GM19395 (cell line): ENCODE results near the gene CTSW.
"Not testable (repeated sequence)": the region's sequence is repeated elsewhere in the genome, so short reads cannot be mapped to it uniquely, and the experiment has no call there.

Experiments
- ATAC-seq: cut with Tn5 transposase; IDR thresholded peaks from one replicate; pipeline ENCODE4 v1.9.1; 2021; ENCODE audit warnings: mild to moderate bottlenecking, moderate library complexity; ENCODE audit not compliant: unreplicated experiment

CTSW gene

DNA sequence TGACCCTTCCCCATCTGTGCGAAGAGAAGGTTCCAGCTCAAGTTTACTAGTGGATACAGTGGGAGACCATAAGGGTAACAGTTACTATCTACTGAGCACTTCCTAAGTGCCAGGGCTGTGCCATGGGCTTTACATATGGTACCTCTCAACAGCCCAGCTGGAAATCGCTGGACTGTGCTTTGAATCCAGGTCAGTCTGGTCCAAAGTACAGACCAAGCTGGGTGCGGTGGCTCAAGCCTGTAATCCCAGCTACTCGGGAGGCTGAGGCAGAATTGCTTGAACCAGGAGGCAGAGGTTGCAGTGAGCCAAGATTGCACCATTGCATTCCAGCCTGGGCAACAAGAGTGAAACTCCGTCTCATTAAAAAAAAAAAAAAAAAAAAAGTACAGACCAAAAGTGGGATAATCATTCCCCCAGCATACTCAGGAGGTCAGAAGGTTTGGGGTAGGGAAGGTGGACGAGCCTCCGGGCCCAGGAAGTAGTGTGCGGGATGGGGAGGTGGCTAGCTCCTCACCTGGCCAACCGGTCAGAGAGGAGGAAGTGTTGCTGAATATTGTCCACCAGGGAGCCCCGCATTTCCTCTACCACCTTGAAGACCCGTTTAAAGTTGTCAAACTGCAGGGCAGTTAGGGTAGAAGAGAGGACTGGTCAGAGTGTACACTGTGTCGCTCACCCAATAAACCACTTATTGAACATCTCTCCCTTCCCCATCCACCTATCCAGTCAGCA is 6.3 kb downstream of the CTSW start:
- no peak for ATAC-seq

DNA sequence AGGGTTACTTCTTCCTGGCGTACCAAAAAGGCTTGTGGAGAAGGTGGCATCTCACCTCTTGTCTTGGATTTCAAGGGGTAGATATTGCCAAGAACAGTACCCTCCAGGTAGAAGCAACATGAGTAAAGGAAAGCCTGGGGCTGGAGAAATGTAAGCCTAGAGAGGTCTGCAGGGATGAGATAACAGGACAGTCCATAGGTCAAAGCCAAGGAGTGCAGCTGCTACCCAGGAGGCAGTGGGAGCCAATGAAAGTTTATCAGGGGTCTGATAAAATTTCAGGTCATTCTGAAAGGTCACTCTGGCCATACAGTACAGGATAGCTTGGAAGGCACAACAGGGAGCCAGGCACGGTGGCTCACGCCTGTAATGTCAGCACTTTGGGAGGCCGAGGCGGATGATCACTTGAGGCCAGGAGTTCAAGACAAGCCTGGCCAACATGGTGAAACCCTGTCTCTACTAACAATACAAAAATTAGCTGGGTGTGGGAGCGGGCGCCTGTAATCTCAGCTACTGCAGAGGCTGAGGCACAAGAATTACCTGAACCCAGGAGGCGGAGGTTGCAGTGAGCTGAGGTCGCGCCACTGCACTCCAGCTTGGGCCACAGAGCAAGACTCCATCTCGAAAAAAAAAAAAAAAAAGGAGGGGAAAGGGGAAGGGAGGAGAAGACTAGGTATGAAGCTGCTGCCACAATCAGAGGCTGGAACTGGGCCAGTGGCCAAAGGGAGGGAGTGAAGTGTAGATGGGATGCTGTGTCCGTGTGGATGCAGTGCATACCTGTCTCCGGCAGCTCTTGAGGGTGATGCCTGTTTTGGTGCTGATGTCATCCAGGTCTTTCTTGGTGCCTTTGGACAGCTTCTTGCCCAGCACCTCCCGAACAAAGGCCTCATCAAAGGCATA is 7.4 kb downstream of the CTSW start:
- no peak for ATAC-seq

DNA sequence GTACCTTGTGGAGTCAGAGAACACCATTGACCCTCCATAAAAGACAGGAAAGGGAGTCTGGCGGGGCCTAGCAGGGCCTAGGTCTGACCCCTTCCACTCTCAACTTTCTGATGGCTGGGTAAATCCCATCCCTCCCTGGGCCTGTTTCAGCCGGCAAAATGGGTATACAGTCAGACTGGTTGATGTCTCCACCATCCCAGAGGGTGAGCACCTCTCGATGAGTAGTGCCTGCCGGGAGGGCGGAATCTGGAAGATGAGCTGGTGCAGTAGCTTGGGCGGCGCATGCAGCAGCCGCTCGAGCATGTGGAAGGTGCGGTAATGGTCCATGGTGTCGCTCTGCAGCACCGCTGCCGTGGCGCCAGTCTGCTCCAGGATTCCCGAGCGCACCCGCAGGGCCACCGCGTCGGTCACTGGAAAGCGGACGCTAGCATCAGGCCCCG is 8.1 kb downstream of the CTSW start:
- no peak for ATAC-seq

DNA sequence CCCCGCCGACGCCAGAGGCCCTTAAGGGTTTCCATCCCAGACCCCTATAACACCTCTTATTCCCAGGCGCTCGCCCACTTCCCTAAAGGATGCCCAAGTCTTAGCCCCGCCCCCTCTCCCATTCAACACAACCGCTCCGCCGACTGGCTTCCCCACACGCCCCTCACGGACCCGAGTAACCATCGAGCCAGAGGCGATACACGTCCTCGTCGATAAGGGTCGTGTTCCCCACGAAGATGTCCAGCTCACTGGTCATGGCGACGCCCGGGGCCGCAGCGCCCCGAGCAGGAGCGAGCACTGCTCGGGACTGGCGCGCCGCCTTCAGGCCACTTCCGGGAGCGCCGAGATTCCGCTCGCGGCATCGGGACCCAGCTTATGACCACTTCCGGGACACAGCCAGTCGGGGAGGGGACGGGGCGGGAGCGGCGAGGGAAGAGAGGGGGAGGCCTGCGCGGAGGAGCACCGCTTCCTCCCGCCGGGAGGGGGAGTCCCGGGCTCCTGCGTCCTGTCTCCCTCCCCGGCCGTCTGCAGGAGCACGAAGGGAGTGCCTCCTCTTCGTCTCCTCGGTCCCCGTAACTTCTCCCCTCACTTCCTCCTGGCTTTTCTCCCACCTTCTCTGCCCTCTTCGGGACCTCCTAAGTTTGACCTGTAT is 8.7 kb downstream of the CTSW start, which contains the start of gene FIBP:
TSS of gene FIBP (minus strand) at position 309 of the 652 bp plus-strand sequence. CDS start at position 256, 53 bp downstream.
- peak; percentile 46 for ATAC-seq

DNA sequence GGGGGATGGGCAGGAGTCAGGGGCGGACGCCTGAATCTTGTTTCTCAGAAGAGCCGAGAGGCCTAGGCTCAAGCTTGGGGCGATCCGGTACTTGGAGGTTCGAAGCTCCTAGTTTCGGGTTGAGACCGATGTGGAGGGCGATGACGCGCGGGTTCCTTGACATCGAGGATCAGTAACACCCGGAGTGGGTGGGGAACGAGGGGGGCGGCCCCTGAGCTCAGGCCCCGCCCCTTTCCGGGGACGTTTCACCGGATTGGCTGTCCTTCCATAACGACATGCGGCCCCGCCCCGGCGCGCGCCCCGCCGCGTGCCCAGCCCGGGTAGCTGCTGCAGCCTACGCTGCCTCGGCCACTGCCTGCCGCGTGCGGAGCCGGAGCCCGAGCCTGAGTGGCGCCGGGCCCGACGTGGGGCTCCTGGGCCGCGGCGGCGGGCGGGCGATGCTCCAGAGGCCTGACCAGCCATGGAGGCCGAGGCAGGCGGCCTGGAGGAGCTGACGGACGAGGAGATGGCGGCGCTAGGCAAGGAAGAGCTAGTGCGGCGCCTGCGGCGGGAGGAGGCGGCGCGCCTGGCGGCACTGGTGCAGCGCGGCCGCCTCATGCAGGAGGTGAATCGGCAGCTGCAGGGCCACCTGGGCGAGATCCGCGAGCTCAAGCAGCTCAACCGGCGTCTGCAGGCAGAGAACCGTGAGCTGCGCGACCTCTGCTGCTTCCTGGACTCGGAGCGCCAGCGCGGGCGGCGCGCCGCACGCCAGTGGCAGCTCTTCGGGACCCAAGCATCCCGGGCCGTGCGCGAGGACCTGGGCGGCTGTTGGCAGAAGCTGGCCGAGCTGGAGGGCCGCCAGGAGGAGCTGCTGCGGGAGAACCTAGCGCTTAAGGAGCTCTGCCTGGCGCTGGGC is 10.9 kb downstream of the CTSW start, which contains the start of gene CCDC85B:
TSS of gene CCDC85B (plus strand) at position 350 of the 895 bp plus-strand sequence. CDS start at position 461, 111 bp downstream.
- ATAC-seq = peak; percentile 48

DNA sequence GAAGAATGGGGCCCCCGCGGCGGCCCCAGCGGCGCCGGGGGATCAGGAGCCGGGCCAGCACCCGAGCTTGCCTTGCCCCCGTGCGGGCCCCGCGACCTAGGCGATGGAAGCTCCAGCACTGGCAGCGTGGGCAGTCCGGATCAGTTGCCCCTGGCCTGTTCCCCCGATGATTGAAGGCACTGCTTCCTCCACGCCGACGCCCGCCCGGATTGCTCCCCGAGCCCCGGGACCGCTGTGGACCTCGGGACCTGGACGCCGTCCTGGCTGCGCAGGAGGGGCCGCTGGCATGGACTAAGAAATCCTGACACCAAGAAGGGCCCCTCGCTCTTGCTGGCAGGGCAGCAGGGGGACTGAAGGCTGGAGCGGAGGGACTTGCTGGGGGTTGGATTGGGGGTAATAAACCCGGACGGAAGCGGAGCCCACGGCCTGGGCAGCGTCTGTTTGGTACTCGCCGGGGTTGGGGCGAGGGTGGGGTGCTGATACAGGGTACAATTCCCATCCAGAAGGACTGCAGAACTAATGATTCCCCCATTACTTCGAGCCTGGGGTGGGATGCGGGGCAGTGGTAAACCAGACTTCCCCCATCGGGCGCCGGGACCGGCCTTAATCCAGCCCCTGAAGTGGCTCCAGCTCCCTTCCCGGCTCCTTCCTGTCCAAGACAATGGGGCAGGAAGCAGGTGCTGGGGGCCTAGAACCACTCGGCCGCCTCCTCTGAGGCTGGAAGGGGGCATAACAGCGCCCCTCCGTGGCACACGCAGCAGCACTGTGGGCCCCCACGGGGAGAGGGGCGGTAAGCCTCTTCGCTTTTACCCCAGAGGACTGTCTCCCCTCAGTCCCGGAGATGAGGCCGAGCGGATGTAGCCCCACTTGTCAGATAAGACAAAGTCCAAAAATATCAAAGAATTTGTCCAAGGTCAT is 11.8 kb downstream of the CTSW start:
- ATAC-seq = no peak

DNA sequence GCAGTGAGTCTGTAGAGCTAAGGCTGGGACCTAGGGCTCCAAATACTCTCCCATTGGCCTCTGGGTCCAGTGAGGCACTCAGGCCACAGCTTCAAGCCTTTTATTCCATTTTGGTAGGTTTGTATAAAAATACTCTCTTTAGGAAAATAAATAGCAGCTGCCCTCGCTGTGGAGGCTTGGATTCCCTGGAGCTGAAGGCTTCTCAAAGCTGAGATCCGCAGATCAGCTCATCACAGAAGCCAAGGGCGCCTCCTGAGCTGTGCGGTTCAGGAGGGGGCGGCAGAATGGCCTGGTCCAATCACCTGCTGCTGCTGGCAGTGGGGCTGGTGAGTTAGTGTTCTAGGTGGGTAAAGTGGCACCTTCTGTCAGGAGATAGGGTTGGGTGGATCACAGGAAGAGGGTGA is 12.5 kb downstream of the CTSW start:
- not testable (repeated sequence) for ATAC-seq

DNA sequence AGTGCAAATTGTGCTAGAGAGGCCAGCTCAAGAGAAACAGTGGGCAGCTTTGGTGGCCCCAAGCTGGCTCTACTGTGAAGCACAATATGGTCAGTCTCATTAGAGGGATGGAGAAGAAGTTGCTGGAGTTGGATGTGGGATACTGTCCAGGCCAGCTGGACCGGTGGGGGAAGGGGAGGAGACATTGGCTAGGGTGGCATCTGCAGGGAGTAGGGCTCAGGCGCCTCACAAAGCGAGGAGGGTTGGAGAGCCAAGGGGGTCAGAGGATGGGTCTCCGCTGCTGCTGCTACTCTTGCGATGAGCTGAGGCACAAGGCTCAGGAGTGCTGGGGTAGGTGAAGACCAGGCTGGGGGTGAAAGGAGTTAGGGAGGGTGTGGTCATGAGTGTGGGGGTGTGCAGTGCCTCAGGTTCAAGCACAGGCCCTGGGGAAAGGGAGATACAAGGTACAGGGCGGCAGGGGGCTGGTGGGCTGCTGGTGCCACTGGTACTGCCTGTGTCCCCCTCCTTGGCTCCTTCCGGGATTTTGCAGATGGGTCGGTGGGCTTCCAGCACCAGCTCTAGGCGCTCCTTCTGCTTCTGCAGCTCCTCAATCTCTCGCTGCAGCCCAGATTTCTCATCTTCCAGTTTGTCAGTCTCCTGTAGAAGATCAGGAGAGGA is 13.2 kb downstream of the CTSW start:
- ATAC-seq = no peak

DNA sequence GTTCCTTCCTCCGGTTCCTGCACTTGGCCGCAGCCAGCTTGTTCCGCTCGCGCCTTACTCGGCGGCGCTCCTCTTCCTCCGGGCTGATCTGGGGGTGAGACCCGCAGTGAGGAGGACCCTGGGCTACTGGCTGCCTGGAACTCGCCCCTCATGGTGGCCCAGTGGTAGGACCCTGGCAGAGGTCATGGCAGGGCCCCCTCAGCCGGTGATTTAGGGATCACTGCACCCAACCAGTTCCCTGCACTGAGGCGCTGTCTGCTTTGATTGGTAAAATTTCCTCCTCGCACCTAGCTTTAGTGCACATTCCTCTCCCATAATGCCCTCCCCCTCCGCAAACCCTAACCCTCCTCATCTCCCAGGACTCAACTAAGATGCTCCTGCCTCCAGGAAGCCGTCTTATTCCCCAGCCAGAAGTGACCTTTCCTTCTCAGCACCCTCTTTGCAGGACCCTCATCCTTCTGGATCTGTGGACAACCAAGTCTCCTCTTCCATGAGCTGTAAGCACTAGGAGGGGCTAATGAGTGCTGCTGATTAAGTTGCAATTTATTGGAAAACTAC is 14.5 kb downstream of the CTSW start:
- no peak for ATAC-seq

DNA sequence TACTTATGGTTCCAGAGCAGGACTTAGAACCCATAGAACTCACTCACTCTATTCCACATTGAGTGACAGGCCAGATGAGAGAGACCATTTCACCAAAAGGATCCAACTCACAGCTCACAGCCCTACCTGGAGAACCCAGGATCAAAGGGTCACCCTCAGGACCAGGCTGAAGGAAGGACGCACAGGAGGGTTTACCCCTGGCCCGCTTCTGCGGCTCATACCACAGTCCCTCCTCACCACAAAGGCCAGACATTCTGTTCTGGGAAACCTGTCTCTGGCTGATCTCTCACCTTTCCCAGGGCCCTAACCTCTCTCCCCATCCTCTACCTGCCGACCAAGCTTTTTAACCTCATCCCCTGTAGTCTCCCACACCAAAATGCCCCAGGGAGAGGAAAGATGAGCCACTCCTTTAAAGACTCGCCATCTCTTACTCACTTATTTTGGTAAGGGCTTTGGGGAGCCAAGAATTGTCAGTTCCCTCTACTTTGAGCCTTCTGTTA is 15.9 kb downstream of the CTSW start:
- no peak for ATAC-seq

DNA sequence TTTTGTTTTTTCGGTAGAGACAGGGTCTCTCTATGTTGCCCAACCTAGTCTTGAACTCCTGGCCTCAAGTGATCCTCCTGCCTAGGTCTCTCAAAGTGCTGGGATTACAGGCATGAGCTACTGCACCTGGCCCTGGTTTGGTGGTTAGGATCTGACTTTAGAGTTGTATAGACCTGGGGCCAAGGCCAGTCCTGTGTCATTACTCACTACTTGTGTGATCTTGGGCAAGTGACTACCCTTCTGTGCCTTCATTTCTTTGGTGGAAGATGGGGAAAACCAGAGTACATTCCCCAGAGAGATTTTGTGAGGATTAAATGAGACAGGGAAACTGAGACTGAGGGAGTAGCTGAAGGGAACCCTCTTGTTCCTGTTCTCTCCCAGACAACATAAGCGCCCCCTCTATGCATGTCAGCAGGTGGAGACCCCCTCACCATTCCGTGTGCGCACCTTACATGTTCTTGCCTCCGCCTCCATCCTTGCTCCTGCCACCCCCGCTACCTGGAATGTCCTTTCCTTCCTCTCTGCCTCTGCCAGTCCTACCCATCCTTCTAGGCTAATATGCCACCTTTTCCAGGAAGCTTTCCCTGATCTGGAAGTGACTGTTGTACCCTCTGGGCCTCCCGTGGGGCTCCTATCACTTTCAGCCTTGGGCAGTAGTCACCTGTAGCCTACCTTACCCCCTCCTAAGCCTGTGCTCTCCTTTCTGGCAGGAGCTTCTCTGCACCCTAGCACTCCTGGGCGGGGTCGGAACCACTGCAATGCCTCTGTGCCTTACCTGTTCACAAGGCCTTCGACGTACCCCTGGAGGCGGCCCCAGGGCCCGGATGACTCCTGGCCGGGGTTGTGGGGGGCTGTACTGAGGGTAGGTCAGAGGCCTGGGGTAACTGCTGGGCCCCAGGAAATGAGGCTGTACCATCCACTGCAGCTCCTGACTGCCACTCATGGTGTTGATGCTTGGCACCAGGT is 16.7 kb downstream of the CTSW start:
- no peak for ATAC-seq

DNA sequence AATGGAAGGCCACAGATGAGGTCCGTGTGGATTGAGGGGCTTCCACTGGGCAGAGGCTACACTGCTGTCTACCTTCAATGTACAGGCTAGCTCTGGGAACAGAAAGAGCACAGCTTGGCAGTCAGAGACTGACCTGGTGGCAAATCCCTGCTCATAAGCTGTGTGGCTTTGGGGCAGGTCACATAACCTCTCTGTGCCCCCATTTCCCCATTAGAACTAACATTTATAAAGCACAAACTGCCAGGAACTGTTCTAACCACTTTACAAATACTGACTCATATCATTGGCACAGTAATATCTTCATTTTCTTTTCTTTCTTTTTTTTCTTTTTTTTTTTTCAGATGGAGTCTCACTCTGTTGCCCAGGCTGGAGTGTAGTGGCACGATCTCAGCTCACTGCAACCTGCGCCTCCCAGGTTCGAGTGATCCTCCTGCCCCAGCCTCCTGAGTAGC is 17.4 kb downstream of the CTSW start:
- no peak for ATAC-seq

DNA sequence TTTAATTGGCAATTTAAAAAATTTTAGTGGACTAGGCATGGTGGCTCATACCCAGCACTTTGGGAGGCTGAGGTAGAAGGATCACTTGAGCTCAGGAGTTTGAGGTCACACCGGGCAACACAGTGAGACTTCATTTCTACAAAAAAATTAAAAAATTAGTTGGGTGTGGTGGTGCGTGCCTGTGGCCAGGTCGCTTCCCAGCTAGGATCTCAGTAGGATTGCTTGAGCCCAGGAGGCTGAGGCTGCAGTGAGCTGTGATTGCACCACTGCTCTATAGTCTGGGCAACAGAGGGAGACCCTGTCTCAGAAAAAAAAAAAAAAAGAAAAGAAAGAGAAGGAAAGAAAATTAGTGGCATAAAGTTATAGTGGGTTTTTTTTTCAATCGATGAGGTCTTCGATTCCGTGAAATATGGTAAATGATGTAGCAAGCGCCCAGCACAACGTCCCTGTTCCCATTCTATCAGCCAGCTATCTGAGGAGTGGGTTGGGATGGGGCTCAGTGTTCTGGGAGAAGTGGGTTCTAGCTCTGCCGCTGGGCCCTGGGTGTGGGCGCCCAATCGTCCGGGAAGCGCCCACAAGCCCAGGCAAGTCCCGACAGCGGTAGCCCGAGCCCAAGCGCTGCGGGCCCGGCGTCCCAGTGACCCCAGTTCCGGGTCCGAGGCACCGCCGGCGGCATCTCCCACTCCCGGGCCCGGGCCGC is 19.2 kb downstream of the CTSW start:
- ATAC-seq = no peak

DNA sequence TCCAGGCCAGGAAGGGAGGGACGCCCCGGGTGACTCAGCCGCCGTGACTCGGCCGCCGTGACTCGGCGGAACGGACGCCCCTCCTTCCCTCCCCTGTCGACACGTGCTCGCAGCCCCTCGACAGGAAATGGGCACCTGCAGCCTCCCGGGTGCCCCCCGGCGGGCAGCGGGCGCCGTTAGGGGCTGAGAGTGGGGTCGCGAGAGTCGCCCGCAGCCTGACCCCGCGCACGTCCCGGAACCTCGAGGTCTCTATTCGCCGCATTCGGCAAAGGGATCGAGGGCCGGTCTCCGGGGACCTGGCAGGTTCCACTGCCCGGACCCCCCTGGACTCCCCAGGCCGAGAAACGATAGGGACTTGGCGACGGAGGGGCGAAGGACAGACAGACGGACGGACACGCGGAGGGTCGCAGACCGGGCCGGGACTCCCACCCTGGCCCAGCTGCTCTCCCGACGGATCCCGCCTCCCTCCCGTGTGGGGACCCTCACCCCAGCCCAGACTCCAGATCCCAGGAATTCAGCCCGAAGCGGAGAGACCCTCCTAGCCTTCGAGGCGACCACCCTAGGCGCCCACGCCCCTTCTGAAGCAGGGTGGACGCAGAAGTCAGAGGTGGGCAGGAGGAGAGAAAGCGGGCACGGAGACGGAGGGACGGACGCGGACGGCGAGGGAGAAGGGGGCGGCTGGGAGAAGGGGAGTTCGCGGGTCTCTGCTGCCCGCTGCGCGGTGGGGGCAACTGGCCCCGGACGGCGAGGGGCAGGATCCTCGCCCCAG is 19.9 kb downstream of the CTSW start:
- ATAC-seq = no peak

DNA sequence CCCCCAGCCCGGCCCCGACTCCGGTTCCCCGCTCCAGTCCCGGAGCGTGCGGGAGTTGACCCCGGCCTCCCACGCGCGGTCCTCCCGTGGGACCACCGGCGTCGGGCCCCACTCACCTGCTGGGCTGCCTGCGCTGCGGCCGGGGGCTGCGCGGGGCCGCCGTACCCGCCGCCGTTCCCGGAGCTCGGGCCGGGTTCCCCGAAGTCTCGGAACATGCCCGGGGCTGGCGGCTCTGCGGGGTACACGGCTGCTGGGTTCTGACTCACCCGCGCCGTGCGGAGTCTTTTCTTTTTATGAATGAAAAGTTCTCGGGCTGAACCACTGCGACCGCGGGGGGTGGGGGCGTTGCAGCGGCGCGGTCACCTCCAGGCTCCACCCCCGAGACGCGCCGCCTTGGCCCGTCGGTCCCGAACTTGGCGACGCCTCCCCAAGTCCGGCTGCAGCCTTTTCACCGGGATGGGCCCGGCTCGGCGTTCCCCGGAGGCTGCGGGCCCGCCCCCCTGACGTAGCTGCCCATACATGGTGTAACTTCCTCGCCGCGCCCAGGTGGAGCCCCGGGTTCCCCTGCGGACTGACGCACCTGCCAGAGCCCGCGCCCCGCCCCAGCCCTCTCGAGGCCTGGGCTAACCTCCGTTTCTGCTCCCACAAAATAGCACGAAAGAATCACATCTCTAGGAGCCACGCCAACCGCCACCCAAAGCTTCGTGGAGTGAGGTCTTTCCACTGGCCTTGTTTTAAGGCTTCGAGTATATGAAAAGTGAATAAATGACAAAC is 20.7 kb downstream of the CTSW start, which contains the start of gene FOSL1:
TSS of gene FOSL1 (minus strand) at position 264 of the 774 bp plus-strand sequence. CDS start at position 215, 49 bp downstream.
- peak; percentile 77 for ATAC-seq
